ENCODE data around the gene REEP1. TPM values are rescaled to one million over a fixed set of nuclear protein-coding genes. Genes with fewer than 3 reads are reported as not detected.

REEP1 gene
- total RNA-seq, 1 experiment from 2014 or later, result 3.6 TPM

DNA sequence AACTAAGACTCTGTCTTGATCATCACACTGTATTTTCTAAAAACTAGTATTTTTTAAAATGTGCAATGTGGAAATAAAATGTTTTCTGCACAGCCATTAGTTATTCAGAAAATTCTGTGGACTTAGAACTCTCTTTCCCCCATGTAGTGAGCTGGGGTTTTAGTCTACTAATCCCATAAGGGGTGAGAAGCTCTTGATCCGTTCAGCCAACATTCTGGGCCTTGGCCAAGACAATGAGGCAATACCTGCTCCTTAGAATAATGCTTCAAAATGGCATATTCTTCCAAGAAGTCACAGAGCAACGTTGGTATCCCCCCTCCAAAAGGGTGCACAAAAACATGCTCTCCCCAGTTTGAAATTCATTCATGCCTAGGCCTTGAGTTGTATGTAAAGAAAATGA is 4.0 kb downstream of the REEP1 start:
- no TSS peak for BruUV-seq (replicated peaks)
- intact Hi-C loops (cut with micrococcal nuclease; ENCODE audit: unreplicated experiment), result no loop called here
- no peaks in the 10 kb centered on the region for H3K36me3 ChIP-seq (ENCODE audit: insufficient read depth, low read length, poor library complexity, severe bottlenecking)
- H3K4me1 ChIP-seq (ENCODE audit: insufficient read depth, low read length, poor library complexity, severe bottlenecking), result peaks cover 6% of the 10 kb centered on the region
- TF ChIP-seq, protein P1, sequence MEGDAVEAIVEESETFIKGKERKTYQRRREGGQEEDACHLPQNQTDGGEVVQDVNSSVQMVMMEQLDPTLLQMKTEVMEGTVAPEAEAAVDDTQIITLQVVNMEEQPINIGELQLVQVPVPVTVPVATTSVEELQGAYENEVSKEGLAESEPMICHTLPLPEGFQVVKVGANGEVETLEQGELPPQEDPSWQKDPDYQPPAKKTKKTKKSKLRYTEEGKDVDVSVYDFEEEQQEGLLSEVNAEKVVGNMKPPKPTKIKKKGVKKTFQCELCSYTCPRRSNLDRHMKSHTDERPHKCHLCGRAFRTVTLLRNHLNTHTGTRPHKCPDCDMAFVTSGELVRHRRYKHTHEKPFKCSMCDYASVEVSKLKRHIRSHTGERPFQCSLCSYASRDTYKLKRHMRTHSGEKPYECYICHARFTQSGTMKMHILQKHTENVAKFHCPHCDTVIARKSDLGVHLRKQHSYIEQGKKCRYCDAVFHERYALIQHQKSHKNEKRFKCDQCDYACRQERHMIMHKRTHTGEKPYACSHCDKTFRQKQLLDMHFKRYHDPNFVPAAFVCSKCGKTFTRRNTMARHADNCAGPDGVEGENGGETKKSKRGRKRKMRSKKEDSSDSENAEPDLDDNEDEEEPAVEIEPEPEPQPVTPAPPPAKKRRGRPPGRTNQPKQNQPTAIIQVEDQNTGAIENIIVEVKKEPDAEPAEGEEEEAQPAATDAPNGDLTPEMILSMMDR (conservative IDR thresholded peaks at IDR 0.05; ENCODE audit: low read depth, low read length), result no peak
- no peak for TF ChIP-seq EZH2 (IDR thresholded peaks at IDR 0.05; ENCODE audit: borderline replicate concordance, low read depth, low read length, poor library complexity, severe bottlenecking)
- H3K27ac ChIP-seq (ENCODE audit: low read depth, low read length, poor library complexity, severe bottlenecking), result no peak overlapping the region
- peak; percentile 24 for DNase-seq (ENCODE audit: low spot score)
- ChIA-PET POLR2A (ENCODE audit: low non-redundant PET) (no interaction called here), CTCF (no interaction called here)
- no peaks in the 10 kb centered on the region for H3K9me3 ChIP-seq (ENCODE audit: low read depth, low read length, poor library complexity, severe bottlenecking)
- peaks cover 16% of the 10 kb centered on the region for H3K27me3 ChIP-seq (replicated peaks; ENCODE audit: insufficient read depth, low read depth, low read length, poor library complexity)
- H3K4me3 ChIP-seq (ENCODE audit: low read depth, low read length, poor library complexity, severe bottlenecking), result no peak overlapping the region

DNA sequence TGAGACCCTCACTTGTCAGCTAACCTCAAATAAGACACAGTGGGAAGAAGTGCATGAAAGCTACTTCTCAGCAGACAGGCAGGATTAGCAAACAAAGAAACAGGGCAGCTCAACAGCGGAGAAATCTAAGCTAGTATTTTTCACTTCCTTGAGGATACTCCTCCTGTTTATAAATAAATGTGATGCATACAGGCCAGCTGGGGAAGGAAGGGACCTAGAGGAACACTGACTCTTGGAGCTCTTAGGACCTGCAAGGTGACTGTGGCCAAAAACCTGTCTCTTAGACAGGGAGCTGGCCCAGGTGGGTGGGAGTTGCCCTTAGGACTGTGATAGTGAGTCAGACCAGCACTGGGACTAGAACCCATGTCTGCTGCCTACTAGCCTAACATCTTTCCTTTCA is 4.8 kb downstream of the REEP1 start:
- POLR2A ChIA-PET (ENCODE audit: low non-redundant PET), result no interaction called here
- Histone ChIP-seq H3K4me1 (ENCODE audit: insufficient read depth, low read length, poor library complexity, severe bottlenecking) (peaks cover 6% of the 10 kb centered on the region), H3K36me3 (ENCODE audit: insufficient read depth, low read length, poor library complexity, severe bottlenecking) (no peaks in the 10 kb centered on the region), H3K27ac (ENCODE audit: low read depth, low read length, poor library complexity, severe bottlenecking) (no peak overlapping the region), H3K9me3 (ENCODE audit: low read depth, low read length, poor library complexity, severe bottlenecking) (no peaks in the 10 kb centered on the region), H3K4me3 (ENCODE audit: low read depth, low read length, poor library complexity, severe bottlenecking) (no peak overlapping the region), H3K27me3 (replicated peaks; ENCODE audit: insufficient read depth, low read depth, low read length, poor library complexity) (peaks cover 9% of the 10 kb centered on the region)
- no peak for DNase-seq (ENCODE audit: low spot score)
- BruUV-seq (replicated peaks), result no TSS peak
- CTCF ChIA-PET, result no interaction called here
- TF ChIP-seq, protein P1 (conservative IDR thresholded peaks at IDR 0.05; ENCODE audit: low read depth, low read length), result no peak
- no peak for TF ChIP-seq EZH2 (IDR thresholded peaks at IDR 0.05; ENCODE audit: borderline replicate concordance, low read depth, low read length, poor library complexity, severe bottlenecking)
- intact Hi-C loops (cut with micrococcal nuclease; ENCODE audit: unreplicated experiment), result no loop called here

DNA sequence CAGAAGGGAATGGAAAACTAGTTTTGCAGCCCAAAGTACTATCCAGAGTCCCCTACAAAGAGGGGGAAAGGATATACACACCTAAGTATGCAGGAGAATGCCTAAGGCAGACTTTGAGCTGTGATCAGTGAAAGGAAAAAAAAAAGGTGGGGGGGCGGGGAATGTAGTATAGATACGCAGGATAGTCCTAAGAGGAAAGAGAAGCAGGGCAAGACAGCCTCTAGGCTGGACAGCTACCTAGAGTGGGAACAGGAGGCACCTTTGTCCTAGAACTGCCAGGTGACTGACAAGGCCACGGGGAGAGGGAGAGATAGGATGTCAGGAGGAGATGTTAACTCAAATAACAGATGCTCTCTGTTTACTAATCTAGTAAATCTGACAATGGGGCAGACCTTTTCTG is 6.0 kb downstream of the REEP1 start:
- CTCF ChIA-PET, result no interaction called here
- Histone ChIP-seq H3K4me3 (ENCODE audit: low read depth, low read length, poor library complexity, severe bottlenecking) (no peak overlapping the region), H3K4me1 (ENCODE audit: insufficient read depth, low read length, poor library complexity, severe bottlenecking) (peaks cover 6% of the 10 kb centered on the region), H3K9me3 (ENCODE audit: low read depth, low read length, poor library complexity, severe bottlenecking) (no peaks in the 10 kb centered on the region), H3K27me3 (replicated peaks; ENCODE audit: insufficient read depth, low read depth, low read length, poor library complexity) (peaks cover 4% of the 10 kb centered on the region), H3K27ac (ENCODE audit: low read depth, low read length, poor library complexity, severe bottlenecking) (no peak overlapping the region), H3K36me3 (ENCODE audit: insufficient read depth, low read length, poor library complexity, severe bottlenecking) (no peaks in the 10 kb centered on the region)
- DNase-seq (ENCODE audit: low spot score), result no peak
- TF ChIP-seq EZH2 (IDR thresholded peaks at IDR 0.05; ENCODE audit: borderline replicate concordance, low read depth, low read length, poor library complexity, severe bottlenecking), result no peak
- TF ChIP-seq, protein P1 (conservative IDR thresholded peaks at IDR 0.05; ENCODE audit: low read depth, low read length), result no peak
- intact Hi-C loops (cut with micrococcal nuclease; ENCODE audit: unreplicated experiment), result no loop called here
- BruUV-seq (replicated peaks), result no TSS peak
- POLR2A ChIA-PET (ENCODE audit: low non-redundant PET), result no interaction called here
